ENCODE data around the gene ZSCAN22.

GRCh38 chr19:58355215-58355796, 28.5 kb downstream of the ZSCAN22 start:
- TF ChIP-seq ZNF274 (IDR thresholded peaks at IDR 0.05; ENCODE audit: low read depth, low read length) (no peak), YY1 (IDR thresholded peaks at IDR 0.05; ENCODE audit: insufficient read depth, insufficient read length) (no peak)

All from NT2/D1 (cell line).